Measurements from ENCODE around the gene LRRN1.

DNA sequence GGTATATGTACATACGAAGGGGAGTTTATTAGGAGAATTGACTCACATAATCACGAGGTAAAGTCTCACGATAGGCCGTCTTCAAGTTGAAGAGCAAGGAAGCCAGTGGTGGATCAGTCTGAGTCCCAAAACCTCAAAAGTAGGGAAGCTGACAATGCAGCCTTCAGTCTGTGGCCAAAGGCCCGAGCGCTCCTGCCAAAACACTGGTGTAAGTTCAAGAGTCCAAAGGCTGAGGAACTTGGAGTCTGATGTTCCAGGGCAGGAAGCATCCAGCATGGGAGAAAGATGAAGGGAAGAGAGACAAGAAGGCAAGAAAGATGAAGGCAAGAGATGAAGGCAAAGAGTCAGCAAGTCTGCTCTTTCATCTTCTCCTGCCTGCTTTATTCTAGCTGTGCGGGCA lies 16.8 kb upstream of the LRRN1 start:
- TF ChIP-seq CTCF (optimal IDR thresholded peaks at IDR 0.05 in 1 of 3, IDR thresholded peaks at IDR 0.05 in 1 of 3, conservative IDR thresholded peaks at IDR 0.05 in 1 of 3; ENCODE audit: extremely low read depth in 1 of 3, insufficient read depth in 2 of 3, low read length in 3 of 3) (no peak), EZH2 (IDR thresholded peaks at IDR 0.05; ENCODE audit: low read length) (no peak)
